RWPE1 (cell line): ENCODE results near the gene IPCEF1.
"Not testable (repeated sequence)": the region's sequence is repeated elsewhere in the genome, so short reads cannot be mapped to it uniquely, and the experiment has no call there.

Experiments
- CTCF ChIA-PET: fragments of 350-600 bp; sonication (Branson Sonifier 250); formaldehyde crosslinking; extraction: SDS; loops from one replicate; lab custom pipeline; 2021; lab: Yijun Ruan, JAX
- POLR2A ChIA-PET: fragments of 400-600 bp; formaldehyde crosslinking; extraction: SDS; loops from one replicate; lab custom pipeline; 2020; ENCODE audit warnings: antibody characterized with exemption; ENCODE audit not compliant: low non-redundant PET; lab: Yijun Ruan, JAX
- DNase-seq: peaks from one replicate; pipeline ENCODE4 v3.0.0; 2012; ENCODE audit warnings: low spot score
- H3K27ac ChIP-seq: fragments of 450-650 bp; 2 replicates; pipeline ENCODE4 v1.5.1; 2017
- TF ChIP-seq, protein P1 (sequence below): fragments of 450-650 bp; conservative IDR thresholded peaks from 2 replicates; pipeline ENCODE4 v1.5.1; 2017; ENCODE audit warnings: low read depth, mild to moderate bottlenecking

The IPCEF1 gene

DNA sequence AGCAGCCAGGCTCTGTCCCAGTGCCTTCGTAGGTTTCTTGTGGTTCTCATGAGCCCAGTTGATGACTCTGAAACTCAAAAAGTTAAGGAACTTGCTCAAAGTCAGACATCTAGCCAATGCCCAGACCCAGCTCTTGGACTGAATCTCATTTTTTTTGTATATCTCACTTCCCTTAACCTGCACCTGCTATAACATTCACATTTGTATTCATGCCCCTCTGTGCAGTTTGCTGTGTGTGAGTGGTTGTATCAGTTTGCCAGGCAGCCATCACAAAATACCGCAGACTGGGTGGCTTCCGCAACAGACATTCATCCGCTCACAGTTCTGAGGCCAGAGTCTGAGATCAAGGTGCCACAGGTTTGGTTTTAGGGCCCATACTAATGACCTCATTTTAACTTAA is 49.9 kb downstream of the IPCEF1 start:
- TF ChIP-seq, protein P1, sequence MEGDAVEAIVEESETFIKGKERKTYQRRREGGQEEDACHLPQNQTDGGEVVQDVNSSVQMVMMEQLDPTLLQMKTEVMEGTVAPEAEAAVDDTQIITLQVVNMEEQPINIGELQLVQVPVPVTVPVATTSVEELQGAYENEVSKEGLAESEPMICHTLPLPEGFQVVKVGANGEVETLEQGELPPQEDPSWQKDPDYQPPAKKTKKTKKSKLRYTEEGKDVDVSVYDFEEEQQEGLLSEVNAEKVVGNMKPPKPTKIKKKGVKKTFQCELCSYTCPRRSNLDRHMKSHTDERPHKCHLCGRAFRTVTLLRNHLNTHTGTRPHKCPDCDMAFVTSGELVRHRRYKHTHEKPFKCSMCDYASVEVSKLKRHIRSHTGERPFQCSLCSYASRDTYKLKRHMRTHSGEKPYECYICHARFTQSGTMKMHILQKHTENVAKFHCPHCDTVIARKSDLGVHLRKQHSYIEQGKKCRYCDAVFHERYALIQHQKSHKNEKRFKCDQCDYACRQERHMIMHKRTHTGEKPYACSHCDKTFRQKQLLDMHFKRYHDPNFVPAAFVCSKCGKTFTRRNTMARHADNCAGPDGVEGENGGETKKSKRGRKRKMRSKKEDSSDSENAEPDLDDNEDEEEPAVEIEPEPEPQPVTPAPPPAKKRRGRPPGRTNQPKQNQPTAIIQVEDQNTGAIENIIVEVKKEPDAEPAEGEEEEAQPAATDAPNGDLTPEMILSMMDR: no peak
- ChIA-PET CTCF (no interaction called here), POLR2A (no interaction called here)
- no peak for DNase-seq
- no peak overlapping the region for H3K27ac ChIP-seq

DNA sequence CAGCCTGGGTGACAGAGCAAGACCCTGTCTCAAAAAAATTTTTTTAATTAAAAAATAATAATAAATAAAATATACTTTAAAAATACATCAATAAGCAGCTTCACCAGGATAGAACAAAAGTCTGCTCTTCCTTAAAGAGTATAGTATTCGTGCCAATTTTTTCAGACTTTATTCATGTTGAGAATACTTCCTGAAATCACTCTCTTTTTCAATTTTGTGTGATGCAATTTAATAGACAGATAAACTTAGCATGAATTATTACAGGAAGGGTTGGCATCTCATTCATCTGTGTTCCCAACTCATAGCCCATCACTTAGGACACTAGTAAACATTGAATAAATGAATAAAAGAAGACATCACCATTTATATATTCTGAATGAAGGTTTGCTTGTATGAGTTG is 52.4 kb downstream of the IPCEF1 start:
- H3K27ac ChIP-seq: no peak overlapping the region
- CTCF ChIA-PET: interaction anchor here (0.6 kb wide), 2 partner anchors 11 to 26 kb away, joined by 3 read pairs; no protein-coding TSS in a partner anchor
- DNase-seq: no peak
- TF ChIP-seq, protein P1: no peak
- POLR2A ChIA-PET: no interaction called here

DNA sequence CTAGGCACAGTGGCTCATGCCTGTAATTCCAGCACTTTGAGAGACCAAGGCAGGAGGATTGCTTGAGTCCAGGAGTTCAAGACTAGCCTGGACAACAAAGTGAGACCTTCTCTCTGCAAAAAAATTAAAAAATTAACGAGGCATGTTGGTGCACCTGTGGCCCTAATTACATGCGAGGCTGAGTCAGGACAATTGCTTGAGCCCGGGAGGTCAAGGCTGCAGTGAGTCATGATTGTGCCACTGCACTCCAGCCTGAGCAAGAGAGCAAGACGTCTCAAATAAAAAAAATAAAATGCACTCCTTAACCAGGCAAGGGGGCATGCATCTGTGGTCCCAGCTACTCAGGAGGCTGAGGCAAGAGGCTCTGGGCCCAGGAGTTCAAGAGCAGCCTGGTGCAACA is 53.0 kb downstream of the IPCEF1 start:
- DNase-seq, CTCF ChIA-PET, H3K27ac ChIP-seq, POLR2A ChIA-PET: not testable (repeated sequence)

DNA sequence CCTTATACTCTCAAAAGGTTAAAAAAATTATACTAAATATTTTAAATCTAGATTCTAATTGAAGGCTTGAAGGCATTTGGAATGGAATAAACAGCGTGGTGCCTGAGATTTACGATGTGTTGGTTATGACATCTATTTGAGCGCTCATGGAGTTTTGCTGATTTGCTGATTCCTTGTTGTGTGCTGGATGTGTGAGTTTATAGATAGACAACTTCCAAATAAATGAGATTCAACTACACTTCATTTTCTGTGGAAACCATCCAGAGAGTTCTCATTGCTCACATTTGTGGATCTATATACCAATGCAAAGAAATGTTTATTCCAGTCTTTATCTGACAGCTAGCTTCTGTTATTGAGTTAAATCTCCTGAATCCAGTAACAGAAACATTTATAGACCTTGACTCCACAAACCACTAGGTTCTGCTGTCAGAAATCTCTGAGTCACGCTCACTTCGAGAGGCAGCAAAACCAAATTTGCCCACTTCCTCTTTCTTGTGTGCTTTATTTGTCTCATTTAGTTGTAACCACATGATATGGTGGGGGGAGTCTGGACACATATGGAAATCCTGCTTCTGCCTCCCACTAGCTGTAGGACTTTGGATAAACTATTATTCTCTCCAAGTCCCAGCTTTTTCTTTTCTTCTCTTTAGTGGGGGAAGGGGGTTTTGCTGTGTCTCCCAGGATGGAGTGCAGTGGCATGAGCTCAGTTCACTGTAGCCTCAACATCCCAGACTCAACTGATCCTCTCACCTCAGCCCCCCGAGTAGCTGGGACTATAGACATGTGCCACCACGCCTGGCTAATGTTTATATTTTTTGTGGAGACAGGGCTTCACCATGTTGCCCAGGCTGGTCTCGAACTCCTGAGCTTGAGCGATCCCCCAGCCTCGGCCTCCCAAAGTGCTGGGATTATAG is 54.5 kb downstream of the IPCEF1 start:
- TF ChIP-seq, protein P1: no peak
- CTCF ChIA-PET: no interaction called here
- DNase-seq: no peak
- H3K27ac ChIP-seq: no peak overlapping the region
- POLR2A ChIA-PET: no interaction called here

DNA sequence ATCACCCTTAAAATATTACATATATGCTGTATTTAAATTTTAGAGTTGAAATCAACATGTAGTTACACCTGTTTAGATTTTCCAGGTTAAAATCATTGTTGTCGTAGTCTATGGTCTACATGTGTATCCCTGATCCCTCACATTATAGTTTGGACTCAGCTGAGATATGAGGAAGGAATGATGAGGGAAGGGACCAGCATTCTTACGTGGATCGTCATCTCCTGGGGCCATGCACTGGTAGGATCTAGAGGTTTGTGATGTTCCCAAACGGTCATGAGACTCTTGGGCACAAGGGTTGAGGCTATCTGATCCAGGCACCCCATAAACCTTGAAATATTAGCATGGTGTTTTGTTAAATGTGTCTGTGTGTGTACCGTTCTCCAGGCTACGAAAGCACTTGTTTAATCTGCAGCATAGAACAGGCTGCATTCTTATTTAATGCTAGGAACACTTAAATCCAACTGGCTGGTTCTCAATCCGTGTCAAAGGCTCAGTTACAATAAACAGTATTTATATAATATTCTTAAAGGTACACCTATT is 55.4 kb downstream of the IPCEF1 start:
- TF ChIP-seq, protein P1: no peak

DNA sequence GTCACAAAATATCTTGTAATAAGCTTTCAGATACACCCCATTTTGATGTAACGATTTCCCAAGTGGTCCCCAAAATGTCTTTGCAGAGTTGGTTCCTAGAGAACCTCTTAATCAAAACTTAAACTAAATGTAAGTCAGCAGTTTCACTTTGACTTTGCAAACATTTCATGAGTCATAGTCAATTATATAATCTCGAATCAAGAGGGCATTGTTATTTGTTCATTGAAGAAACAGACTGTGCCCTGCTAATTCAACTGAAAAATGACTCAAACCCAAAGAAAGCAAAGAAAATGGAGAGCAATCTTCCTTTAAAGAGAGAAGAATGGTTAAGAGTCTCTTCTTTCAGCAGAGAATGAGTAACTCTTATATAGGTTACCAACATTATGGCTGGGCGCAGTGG is 58.3 kb downstream of the IPCEF1 start:
- ChIA-PET CTCF (no interaction called here), POLR2A (no interaction called here)
- TF ChIP-seq, protein P1: no peak
- no peak for DNase-seq
- H3K27ac ChIP-seq: no peak overlapping the region

More for the DNA sequence above, 55.4 kb downstream of the IPCEF1 start:
- CTCF ChIA-PET: no interaction called here
- DNase-seq: no peak
- POLR2A ChIA-PET: no interaction called here
- H3K27ac ChIP-seq: no peak overlapping the region

DNA sequence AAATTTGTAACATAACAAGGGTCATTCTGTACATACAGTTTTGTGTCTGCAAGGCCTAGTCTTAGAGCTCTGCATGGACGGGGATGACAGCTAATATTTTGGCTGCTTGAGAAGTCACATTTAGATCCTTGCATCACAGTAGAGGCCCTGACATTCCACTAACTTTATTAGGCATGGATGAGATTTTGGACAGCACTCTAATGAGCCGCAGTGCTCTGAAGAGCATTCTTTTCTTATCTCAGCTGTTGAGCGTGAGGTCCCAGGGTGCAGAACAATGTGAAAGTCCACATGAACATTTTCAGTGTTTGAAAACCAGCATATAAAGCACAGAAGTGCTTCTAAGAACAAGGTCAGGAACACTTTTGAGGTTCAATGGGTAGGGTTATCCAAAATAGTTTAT is 58.9 kb downstream of the IPCEF1 start:
- CTCF ChIA-PET: no interaction called here
- POLR2A ChIA-PET: no interaction called here
- TF ChIP-seq, protein P1: no peak
- H3K27ac ChIP-seq: no peak overlapping the region
- no peak for DNase-seq
